Uterus (tissue), 4 donors: ENCODE measurements around the gene DDX20. TPM values are rescaled to one million over a fixed set of nuclear protein-coding genes. Genes with fewer than 3 reads are reported as not detected.

ENCODE experiments used
- DNase-seq, 2 donors: peaks; one replicate each; pipeline ENCODE4 v3.0.0-alpha.2; 2019 to 2020
- H3K27ac ChIP-seq, 2 donors: fragments of 200-600 bp; sonication (generic); 1 replicate in 1 of 2; 2 replicates in 1 of 2; pipeline ENCODE4 v1.5.1; 2016 to 2018
- H3K27me3 ChIP-seq, 2 donors: fragments of 200-600 bp; sonication (generic); one replicate each; pipeline ENCODE4 v1.5.1; 2018 to 2019; ENCODE audit warnings: control low read depth in 1 of 2
- H3K36me3 ChIP-seq, 2 donors: fragments of 200-600 bp; sonication (generic); one replicate each; pipeline ENCODE4 v1.5.1; 2019; ENCODE audit warnings: control low read depth in 1 of 2
- H3K4me1 ChIP-seq, 2 donors: fragments of 200-600 bp; sonication (generic); one replicate each; pipeline ENCODE4 v1.5.1; 2018 to 2019; ENCODE audit warnings: control low read depth in 1 of 2
- H3K4me3 ChIP-seq, 2 donors: fragments of 200-600 bp; sonication (generic); 1 replicate in 1 of 2; 2 replicates in 1 of 2; pipeline ENCODE4 v1.5.1; 2018 to 2019; ENCODE audit warnings: mild to moderate bottlenecking in 1 of 2
- H3K9me3 ChIP-seq, 2 donors: fragments of 200-600 bp; sonication (generic); one replicate each; pipeline ENCODE4 v1.5.1; 2019; ENCODE audit warnings: control low read depth in 1 of 2
- CTCF ChIP-seq, 4 experiments: fragments of 200-600 bp in 2 of 4; fragments of 450-650 bp in 2 of 4; sonication (generic) in 2 of 4; IDR thresholded peaks; one replicate each; pipeline ENCODE4 v1.5.1; 2016 to 2019; ENCODE audit warnings: antibody characterized with exemption in 4 of 4, mild to moderate bottlenecking in 2 of 4, moderate library complexity in 1 of 4
- POLR2A ChIP-seq, 2 donors: fragments of 450-650 bp; IDR thresholded peaks; one replicate each; pipeline ENCODE4 v1.6.1; 2016; ENCODE audit warnings: antibody characterized with exemption in 2 of 2, mild to moderate bottlenecking in 1 of 2, moderate library complexity in 1 of 2
- intact Hi-C: fragments of 100-400 bp; cut with DNase I; formaldehyde crosslinking; loops from one replicate; pipeline ENCODE4 v1.15.1; 2023; ENCODE audit warnings: low total_unique reads
- total RNA-seq, 4 donors: library from RNA; depleted of rRNA in 3 of 4; stranded (reverse); fragments of >200 nt in 3 of 4; gene quantifications; one replicate each; pipeline versions ENCODE4 v1.1.0 to v1.2.4, GENCODE V29; 2014 to 2023
- donor health status: DM: yes; HTN: yes; CAD: no.

Gene DDX20
- total RNA-seq, 4 donors from 2014 or later, result 13.3 to 38.2 (median 20.1) TPM

DNA sequence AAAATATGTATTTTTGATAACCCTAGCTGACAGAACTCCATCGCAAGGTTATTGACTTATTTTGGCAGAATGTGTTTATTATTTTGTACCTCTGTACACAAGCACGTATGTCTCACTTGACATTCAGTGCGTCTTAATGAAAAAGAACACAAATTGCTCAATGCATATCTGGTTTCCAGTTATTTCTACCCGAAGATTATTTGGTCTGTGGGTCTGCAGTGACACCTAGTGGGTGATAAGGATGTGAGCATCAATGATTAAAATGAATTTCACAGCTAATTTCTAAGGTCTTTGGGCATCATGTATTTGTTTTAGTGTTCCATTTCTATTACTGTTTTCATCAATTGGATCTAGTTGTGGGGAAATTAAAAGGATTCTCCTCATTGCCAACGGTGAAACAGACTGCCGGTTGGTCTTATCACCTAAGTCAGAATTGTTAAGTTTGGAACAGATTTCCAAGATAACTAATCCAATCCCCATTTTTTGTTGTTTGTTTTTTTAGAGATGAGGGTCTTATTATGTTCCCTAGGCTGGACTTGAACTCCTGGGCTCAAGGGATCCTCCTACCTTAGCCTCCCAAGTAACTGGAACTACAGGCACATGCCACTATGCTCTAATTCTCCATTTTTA lies 13.9 kb downstream of the DDX20 start:
- TF ChIP-seq CTCF (IDR thresholded peaks at IDR 0.05), result peak; percentile 79 to 94 (median 88)
- no peak for TF ChIP-seq POLR2A (IDR thresholded peaks at IDR 0.05)
- Histone ChIP-seq H3K36me3 (no peaks in the 10 kb centered on the region), H3K9me3 (no peaks in the 10 kb centered on the region), H3K27ac (no peak overlapping the region), H3K27me3 (no peaks in the 10 kb centered on the region), H3K4me1 (no peaks in the 10 kb centered on the region), H3K4me3 (no peak overlapping the region)
- intact Hi-C loops, result no loop called here
- DNase-seq, result peak in 1 of 2 donors; percentile 60

GRCh38 chr1:111770916-111771315 lies 15.2 kb downstream of the DDX20 start:
- intact Hi-C loops, result no loop called here
- Histone ChIP-seq H3K9me3 (no peaks in the 10 kb centered on the region), H3K36me3 (no peaks in the 10 kb centered on the region), H3K4me1 (no peaks in the 10 kb centered on the region), H3K27ac (peak overlapping the region; percentile 12 to 17), H3K4me3 (no peak overlapping the region), H3K27me3 (no peaks in the 10 kb centered on the region)
- no peak for DNase-seq
- TF ChIP-seq CTCF (IDR thresholded peaks at IDR 0.05), result no peak
- TF ChIP-seq POLR2A (IDR thresholded peaks at IDR 0.05), result no peak

GRCh38 chr1:111775966-111776365 lies 20.3 kb downstream of the DDX20 start:
- no peak for TF ChIP-seq CTCF (IDR thresholded peaks at IDR 0.05)
- no peak for TF ChIP-seq POLR2A (IDR thresholded peaks at IDR 0.05)
- no peaks in the 10 kb centered on the region for H3K9me3 ChIP-seq
- H3K27me3 ChIP-seq, result no peaks in the 10 kb centered on the region
- intact Hi-C loops, result no loop called here
- no peaks in the 10 kb centered on the region for H3K36me3 ChIP-seq
- H3K4me1 ChIP-seq, result no peaks in the 10 kb centered on the region
- no peak for DNase-seq
- no peak overlapping the region for H3K4me3 ChIP-seq
- H3K27ac ChIP-seq, result no peak overlapping the region

DNA sequence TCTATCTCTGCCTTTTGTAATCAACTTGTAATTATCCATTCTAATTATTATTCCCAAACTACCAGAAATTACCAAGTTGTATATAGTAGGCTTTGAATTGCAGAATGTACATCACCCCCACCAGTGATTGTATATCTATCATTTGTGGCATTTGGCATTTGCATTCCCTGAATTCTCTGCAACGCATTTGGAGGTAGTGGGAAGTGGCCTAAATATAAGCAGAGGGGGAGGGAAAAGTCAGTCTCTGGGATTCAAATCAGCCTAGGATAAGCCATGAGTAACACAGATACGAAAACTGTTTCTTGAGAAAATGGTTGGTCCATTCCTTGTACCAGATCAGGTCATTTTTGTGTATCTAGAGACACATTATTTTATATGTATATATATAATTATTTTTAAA lies 20.7 kb downstream of the DDX20 start:
- Histone ChIP-seq H3K4me3 (no peak overlapping the region), H3K9me3 (no peaks in the 10 kb centered on the region), H3K36me3 (no peaks in the 10 kb centered on the region), H3K4me1 (no peaks in the 10 kb centered on the region), H3K27ac (no peak overlapping the region), H3K27me3 (no peaks in the 10 kb centered on the region)
- intact Hi-C loops, result no loop called here
- TF ChIP-seq POLR2A (IDR thresholded peaks at IDR 0.05) (no peak), CTCF (IDR thresholded peaks at IDR 0.05) (no peak)
- DNase-seq, result no peak

DNA sequence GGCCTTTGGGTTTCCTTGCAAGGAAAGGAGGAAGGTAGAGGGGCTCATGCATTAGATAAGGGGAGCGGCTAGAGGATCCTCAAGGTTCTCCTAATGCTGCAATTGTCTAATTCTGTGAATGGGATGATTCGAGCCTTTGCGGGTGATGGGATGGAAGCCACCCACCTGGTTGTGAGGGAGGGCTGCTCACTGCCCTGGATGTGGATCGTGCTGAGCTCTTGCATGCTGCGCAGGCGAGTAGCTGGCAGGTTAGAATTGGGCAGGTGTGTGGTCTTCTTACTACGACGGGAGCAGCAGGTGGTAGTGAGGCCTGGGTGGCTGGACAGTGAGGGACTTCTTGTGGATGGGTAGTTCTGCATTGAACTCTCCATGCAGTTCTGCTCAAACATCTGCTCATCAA lies 21.2 kb downstream of the DDX20 start:
- TF ChIP-seq CTCF (IDR thresholded peaks at IDR 0.05) (no peak), POLR2A (IDR thresholded peaks at IDR 0.05) (no peak)
- intact Hi-C loops, result no loop called here
- Histone ChIP-seq H3K27me3 (no peaks in the 10 kb centered on the region), H3K9me3 (no peaks in the 10 kb centered on the region), H3K4me3 (no peak overlapping the region), H3K27ac (no peak overlapping the region), H3K36me3 (no peaks in the 10 kb centered on the region), H3K4me1 (no peaks in the 10 kb centered on the region)
- no peak for DNase-seq
